ENCODE results near the gene ADGRB3.

Gene ADGRB3

GRCh38 chr6:68634726-68635411, at the start of gene ADGRB3:
Gene ADGRB3 (plus strand): TSS chr6:68635282. CDS start chr6:68638676, 3,394 bp downstream.
- peak; percentile 40 for DNase-seq

- DNase-seq: no peak
Measured at GRCh38 chr6:68593558-68593957, 41.5 kb upstream of the ADGRB3 start.

GRCh38 chr6:68597642-68598041, 37.4 kb upstream of the ADGRB3 start:
- no peak for DNase-seq

GRCh38 chr6:68615938-68616337, 19.1 kb upstream of the ADGRB3 start:
- DNase-seq: no peak

GRCh38 chr6:68625998-68626397, 9.1 kb upstream of the ADGRB3 start:
- DNase-seq: no peak

- DNase-seq: no peak
Measured at GRCh38 chr6:68628161-68628560, 6.9 kb upstream of the ADGRB3 start.

- DNase-seq: no peak
Measured at GRCh38 chr6:68632734-68633133, 2.3 kb upstream of the ADGRB3 start.

GRCh38 chr6:68633281-68633971, 1.7 kb upstream of the ADGRB3 start:
- DNase-seq: no peak

GRCh38 chr6:68633972-68634725, 933 bp upstream of the ADGRB3 start:
- no peak for DNase-seq

GRCh38 chr6:68635412-68635705, 277 bp downstream of the ADGRB3 start:
- DNase-seq: no peak

GRCh38 chr6:68635706-68636513, 828 bp downstream of the ADGRB3 start:
- DNase-seq: no peak

GRCh38 chr6:68636666-68637065, 1.6 kb downstream of the ADGRB3 start:
- no peak for DNase-seq

- DNase-seq: no peak
Measured at GRCh38 chr6:68637071-68637470, 2.0 kb downstream of the ADGRB3 start.

- no peak for DNase-seq
Measured at GRCh38 chr6:68637782-68638181, 2.7 kb downstream of the ADGRB3 start.

GRCh38 chr6:68638230-68638900, 3.3 kb downstream of the ADGRB3 start:
- DNase-seq: peak; percentile 51

- DNase-seq: no peak
Measured at GRCh38 chr6:68639211-68639610, 4.1 kb downstream of the ADGRB3 start.

- no peak for DNase-seq
Measured at GRCh38 chr6:68639826-68640490, 4.9 kb downstream of the ADGRB3 start.

GRCh38 chr6:68640491-68640835, 5.4 kb downstream of the ADGRB3 start:
- no peak for DNase-seq

- no peak for DNase-seq
Measured at GRCh38 chr6:68641172-68641571, 6.1 kb downstream of the ADGRB3 start.

GRCh38 chr6:68642081-68642480, 7.0 kb downstream of the ADGRB3 start:
- no peak for DNase-seq

- DNase-seq: no peak
Measured at GRCh38 chr6:68642977-68643376, 7.9 kb downstream of the ADGRB3 start.

GRCh38 chr6:68649669-68650068, 14.6 kb downstream of the ADGRB3 start:
- no peak for DNase-seq
